K562 (cell line): ENCODE data around the gene PDK1.

Experiments used
- CBX1 ChIP-seq: sonication (generic); IDR thresholded peaks from 2 replicates; pipeline ENCODE4 v1.6.1; 2016; ENCODE audit warnings: antibody characterized with exemption, low read depth, mild to moderate bottlenecking
- KLF13 ChIP-seq: fragments of 450-650 bp; IDR thresholded peaks from 2 replicates; pipeline ENCODE4 v1.6.1; 2016; ENCODE audit warnings: missing genetic modification characterization, low read depth, mild to moderate bottlenecking, missing compliant biosample characterization, moderate library complexity, borderline replicate concordance
- SPI1 ChIP-seq: IDR thresholded peaks from 2 replicates; pipeline ENCODE4 v1.6.1; 2011; ENCODE audit warnings: low read depth, low read length, control low read depth, borderline replicate concordance
- TAF1 ChIP-seq: IDR thresholded peaks from 2 replicates; pipeline ENCODE4 v1.6.1; 2011; ENCODE audit warnings: mild to moderate bottlenecking, low read length, moderate library complexity; ENCODE audit not compliant: insufficient read depth, control insufficient read depth, severe bottlenecking; ENCODE audit errors: extremely low read depth
- ZNF639 ChIP-seq, 2 experiments: fragments of 200-800 bp in 1 of 2; sonication (Bioruptor generic) in 1 of 2; sonication (generic) in 1 of 2; formaldehyde crosslinking in 1 of 2; IDR thresholded peaks in 1 of 2; conservative IDR thresholded peaks in 1 of 2; 2 replicates each; pipeline versions ENCODE4 v1.5.0 to v1.6.1; 2016 to 2020; ENCODE audit warnings: missing compliant biosample characterization in 1 of 2, missing genetic modification characterization in 1 of 2, missing genetic modification reagents in 1 of 2
- ZNF76 ChIP-seq: fragments of 250-450 bp; sonication (Bioruptor Pico); IDR thresholded peaks from 2 replicates; pipeline ENCODE4 v1.4.0; 2020; ENCODE audit warnings: mild to moderate bottlenecking, moderate library complexity, borderline replicate concordance
- ZNF77 ChIP-seq: fragments of 250-450 bp; sonication (Bioruptor Pico); IDR thresholded peaks from 2 replicates; pipeline ENCODE4 v1.5.0; 2020
- TF ChIP-seq, protein P1 (sequence below), 3 experiments: IDR thresholded peaks in 2 of 3; conservative IDR thresholded peaks in 1 of 3; 2 replicates each; pipeline ENCODE4 v1.5.1; 2011 to 2012; ENCODE audit warnings: low read length in 3 of 3, mild to moderate bottlenecking in 3 of 3, control low read depth in 2 of 3, improper control_type of control experiment in 1 of 3, inconsistent platforms in 1 of 3, low read depth in 1 of 3, mixed read lengths in 1 of 3, moderate library complexity in 1 of 3; ENCODE audit not compliant: insufficient read depth in 2 of 3
- TF ChIP-seq, protein P2 (sequence below), 2 experiments: fragments of 450-650 bp; formaldehyde crosslinking in 1 of 2; IDR thresholded peaks; 2 replicates each; pipeline versions ENCODE4 v1.4.0 to v1.6.1; 2014 to 2020; ENCODE audit warnings: mild to moderate bottlenecking in 2 of 2, borderline replicate concordance in 1 of 2, low read depth in 1 of 2

DNA sequence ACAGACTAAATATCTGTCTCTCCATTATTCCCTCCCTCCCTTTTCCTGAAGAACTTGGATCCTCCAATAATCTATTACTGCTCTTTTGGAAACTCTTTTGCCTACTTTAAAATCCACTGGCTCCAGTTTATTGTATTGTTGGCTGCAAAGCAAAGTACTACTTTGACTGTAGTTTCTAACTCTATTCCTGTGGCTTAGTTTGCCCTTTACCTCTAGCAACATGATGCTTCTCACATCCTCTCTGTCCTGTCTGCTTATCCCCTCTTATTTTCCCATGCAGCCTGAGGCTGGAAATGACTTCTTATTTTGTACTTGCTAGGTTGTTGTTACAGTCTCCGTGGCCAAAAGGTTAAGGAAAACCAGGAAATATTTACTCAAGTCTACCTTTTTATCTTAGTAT is 26.8 kb downstream of the PDK1 start:
- TF ChIP-seq, protein P1, sequence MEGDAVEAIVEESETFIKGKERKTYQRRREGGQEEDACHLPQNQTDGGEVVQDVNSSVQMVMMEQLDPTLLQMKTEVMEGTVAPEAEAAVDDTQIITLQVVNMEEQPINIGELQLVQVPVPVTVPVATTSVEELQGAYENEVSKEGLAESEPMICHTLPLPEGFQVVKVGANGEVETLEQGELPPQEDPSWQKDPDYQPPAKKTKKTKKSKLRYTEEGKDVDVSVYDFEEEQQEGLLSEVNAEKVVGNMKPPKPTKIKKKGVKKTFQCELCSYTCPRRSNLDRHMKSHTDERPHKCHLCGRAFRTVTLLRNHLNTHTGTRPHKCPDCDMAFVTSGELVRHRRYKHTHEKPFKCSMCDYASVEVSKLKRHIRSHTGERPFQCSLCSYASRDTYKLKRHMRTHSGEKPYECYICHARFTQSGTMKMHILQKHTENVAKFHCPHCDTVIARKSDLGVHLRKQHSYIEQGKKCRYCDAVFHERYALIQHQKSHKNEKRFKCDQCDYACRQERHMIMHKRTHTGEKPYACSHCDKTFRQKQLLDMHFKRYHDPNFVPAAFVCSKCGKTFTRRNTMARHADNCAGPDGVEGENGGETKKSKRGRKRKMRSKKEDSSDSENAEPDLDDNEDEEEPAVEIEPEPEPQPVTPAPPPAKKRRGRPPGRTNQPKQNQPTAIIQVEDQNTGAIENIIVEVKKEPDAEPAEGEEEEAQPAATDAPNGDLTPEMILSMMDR (IDR thresholded peaks at IDR 0.05 in 2 of 3, conservative IDR thresholded peaks at IDR 0.05 in 1 of 3; ENCODE audit: insufficient read depth in 2 of 3, low read depth in 1 of 3, low read length in 3 of 3) = no peak
- TF ChIP-seq KLF13 (tag) (no peak), SPI1 (no peak), ZNF76 (CRISPR knock-in tag) (no peak), CBX1 (no peak), ZNF77 (CRISPR knock-in tag) (no peak), TAF1 (no peak), ZNF639 (CRISPR knock-in tag; conservative IDR thresholded peaks at IDR 0.05 in 1 of 2, IDR thresholded peaks at IDR 0.05 in 1 of 2) (no peak)
- TF ChIP-seq, protein P2, sequence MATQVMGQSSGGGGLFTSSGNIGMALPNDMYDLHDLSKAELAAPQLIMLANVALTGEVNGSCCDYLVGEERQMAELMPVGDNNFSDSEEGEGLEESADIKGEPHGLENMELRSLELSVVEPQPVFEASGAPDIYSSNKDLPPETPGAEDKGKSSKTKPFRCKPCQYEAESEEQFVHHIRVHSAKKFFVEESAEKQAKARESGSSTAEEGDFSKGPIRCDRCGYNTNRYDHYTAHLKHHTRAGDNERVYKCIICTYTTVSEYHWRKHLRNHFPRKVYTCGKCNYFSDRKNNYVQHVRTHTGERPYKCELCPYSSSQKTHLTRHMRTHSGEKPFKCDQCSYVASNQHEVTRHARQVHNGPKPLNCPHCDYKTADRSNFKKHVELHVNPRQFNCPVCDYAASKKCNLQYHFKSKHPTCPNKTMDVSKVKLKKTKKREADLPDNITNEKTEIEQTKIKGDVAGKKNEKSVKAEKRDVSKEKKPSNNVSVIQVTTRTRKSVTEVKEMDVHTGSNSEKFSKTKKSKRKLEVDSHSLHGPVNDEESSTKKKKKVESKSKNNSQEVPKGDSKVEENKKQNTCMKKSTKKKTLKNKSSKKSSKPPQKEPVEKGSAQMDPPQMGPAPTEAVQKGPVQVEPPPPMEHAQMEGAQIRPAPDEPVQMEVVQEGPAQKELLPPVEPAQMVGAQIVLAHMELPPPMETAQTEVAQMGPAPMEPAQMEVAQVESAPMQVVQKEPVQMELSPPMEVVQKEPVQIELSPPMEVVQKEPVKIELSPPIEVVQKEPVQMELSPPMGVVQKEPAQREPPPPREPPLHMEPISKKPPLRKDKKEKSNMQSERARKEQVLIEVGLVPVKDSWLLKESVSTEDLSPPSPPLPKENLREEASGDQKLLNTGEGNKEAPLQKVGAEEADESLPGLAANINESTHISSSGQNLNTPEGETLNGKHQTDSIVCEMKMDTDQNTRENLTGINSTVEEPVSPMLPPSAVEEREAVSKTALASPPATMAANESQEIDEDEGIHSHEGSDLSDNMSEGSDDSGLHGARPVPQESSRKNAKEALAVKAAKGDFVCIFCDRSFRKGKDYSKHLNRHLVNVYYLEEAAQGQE (IDR thresholded peaks at IDR 0.05; ENCODE audit: borderline replicate concordance) = no peak
- TF ChIP-seq, protein P2 (CRISPR knock-in tag; IDR thresholded peaks at IDR 0.05; ENCODE audit: low read depth) = no peak
